HCT116 (cell line): Measurements from ENCODE around the gene CA6. TPM values are rescaled to one million over a fixed set of nuclear protein-coding genes. Genes with fewer than 3 reads are reported as not detected.

ENCODE experiments used
- ATAC-seq: fragments of 200-7000 bp; cut with Tn5 transposase; 2 replicates; pipeline ENCODE4 v1.9.1; 2020; ENCODE audit warnings: mild to moderate bottlenecking, moderate library complexity
- BruUV-seq: library from RNA; stranded (reverse); fragments of 400-500 nt; replicated peaks from 2 replicates; lab custom pipeline; 2021; lab: Mats Ljungman, UMichigan
- CTCF ChIA-PET: fragments of 300-600 bp; sonication (Branson Sonifier 250); formaldehyde crosslinking; loops from one replicate; lab custom pipeline; 2021; ENCODE audit warnings: antibody characterized with exemption; lab: Charles Lee
- POLR2A ChIA-PET: fragments of 300-600, 350-600 bp; sonication (Branson Sonifier 250); formaldehyde crosslinking; loops from one replicate; lab custom pipeline; 2021; ENCODE audit warnings: antibody characterized with exemption; lab: Charles Lee
- RAD21 ChIA-PET, 2 experiments: fragments of 300-600 bp; sonication (Branson Sonifier 250); formaldehyde crosslinking; loops; one replicate each; lab custom pipeline; 2023; ENCODE audit warnings: low total read pairs in 2 of 2; ENCODE audit not compliant: uncharacterized antibody in 2 of 2, unreplicated experiment in 2 of 2, low non-redundant PET in 1 of 2; lab: Charles Lee
- DNase-seq: peaks from one replicate; pipeline ENCODE4 v3.0.0-alpha.2; 2010; ENCODE audit warnings: low read depth, low spot score
- H2AFZ ChIP-seq: fragments of 200-600 bp; shearing (Covaris generic), sonication (generic); 2 replicates; pipeline ENCODE4 v1.6.1; 2017; ENCODE audit warnings: low read depth, mixed run types, mixed read lengths, antibody characterized with exemption, low read length; ENCODE audit not compliant: poor library complexity, severe bottlenecking
- H3K27ac ChIP-seq: 2 replicates; pipeline ENCODE4 v1.5.1; 2012; ENCODE audit warnings: low read depth, low read length
- H3K27me3 ChIP-seq: fragments of 200-600 bp; sonication (generic); 2 replicates; pipeline ENCODE4 v1.6.1; 2016; ENCODE audit warnings: mixed run types, low read length, mixed read lengths; ENCODE audit not compliant: insufficient read depth
- H3K36me3 ChIP-seq, 2 experiments: fragments of 200-500 bp in 1 of 2; fragments of 200-600 bp in 1 of 2; sonication (Bioruptor generic) in 1 of 2; sonication (generic) in 1 of 2; 2 replicates each; pipeline versions ENCODE4 v1.5.1 to v1.6.1; 2014 to 2016; ENCODE audit warnings: low read length in 2 of 2, inconsistent platforms in 1 of 2, mixed read lengths in 1 of 2, mixed run types in 1 of 2; ENCODE audit not compliant: insufficient read depth in 2 of 2, control insufficient read depth in 1 of 2
- H3K4me1 ChIP-seq, 2 experiments: fragments of 200-600 bp in 1 of 2; sonication (generic) in 1 of 2; 2 replicates each; pipeline versions ENCODE4 v1.5.1 to v1.6.1; 2012 to 2017; ENCODE audit warnings: low read length in 2 of 2, inconsistent platforms in 1 of 2, mild to moderate bottlenecking in 1 of 2, mixed read lengths in 1 of 2, mixed run types in 1 of 2, moderate library complexity in 1 of 2; ENCODE audit not compliant: insufficient read depth in 2 of 2, control insufficient read depth in 1 of 2
- H3K4me2 ChIP-seq: fragments of 200-600 bp; sonication (generic); 2 replicates; pipeline ENCODE4 v1.6.1; 2017; ENCODE audit warnings: mixed run types, low read length, mixed read lengths
- H3K4me3 ChIP-seq, 2 experiments: fragments of 200-600 bp in 1 of 2; sonication (generic) in 1 of 2; replicated peaks in 1 of 2; 2 replicates each; pipeline ENCODE4 v1.5.1; 2011 to 2016; ENCODE audit warnings: low read length in 2 of 2, control low read depth in 1 of 2, low read depth in 1 of 2, mild to moderate bottlenecking in 1 of 2, mixed read lengths in 1 of 2, mixed run types in 1 of 2
- H3K79me2 ChIP-seq: fragments of 200-600 bp; sonication (generic); 2 replicates; pipeline ENCODE4 v1.6.1; 2017; ENCODE audit warnings: mild to moderate bottlenecking, mixed run types, low read length, moderate library complexity, mixed read lengths; ENCODE audit not compliant: insufficient read depth
- H3K9ac ChIP-seq: fragments of 200-600 bp; sonication (generic); 2 replicates; pipeline ENCODE4 v1.6.1; 2016; ENCODE audit warnings: low read length, mixed read lengths
- H3K9me2 ChIP-seq: fragments of 200-600 bp; sonication (generic), shearing (Covaris generic); 2 replicates; pipeline ENCODE4 v1.6.1; 2017; ENCODE audit warnings: mixed run types, mild to moderate bottlenecking, moderate library complexity; ENCODE audit not compliant: insufficient read depth
- H3K9me3 ChIP-seq, 2 experiments: fragments of 200-500 bp in 1 of 2; fragments of 200-600 bp in 1 of 2; sonication (Bioruptor generic) in 1 of 2; sonication (generic) in 1 of 2; 2 replicates each; pipeline ENCODE4 v1.6.1; 2014 to 2017; ENCODE audit warnings: low read length in 2 of 2, mixed read lengths in 2 of 2, inconsistent platforms in 1 of 2, low read depth in 1 of 2, mild to moderate bottlenecking in 1 of 2, mixed run types in 1 of 2, moderate library complexity in 1 of 2; ENCODE audit not compliant: control insufficient read depth in 1 of 2, insufficient read depth in 1 of 2
- H4K20me1 ChIP-seq: fragments of 200-600 bp; sonication (generic), shearing (Covaris generic); 2 replicates; pipeline ENCODE4 v1.6.1; 2017; ENCODE audit warnings: mixed run types, mild to moderate bottlenecking, moderate library complexity; ENCODE audit not compliant: insufficient read depth
- CBX3 ChIP-seq: IDR thresholded peaks from 2 replicates; pipeline ENCODE4 v1.6.1; 2012; ENCODE audit warnings: low read depth
- REST ChIP-seq: IDR thresholded peaks from 2 replicates; pipeline ENCODE4 v1.6.1; 2012; ENCODE audit warnings: low read depth
- TCF7L2 ChIP-seq: IDR thresholded peaks from 2 replicates; pipeline ENCODE4 v1.7.0; 2011; ENCODE audit warnings: borderline replicate concordance, inconsistent platforms; ENCODE audit not compliant: insufficient read depth, insufficient read length; ENCODE audit errors: extremely low read depth
- YY1 ChIP-seq: IDR thresholded peaks from 2 replicates; pipeline ENCODE4 v1.6.1; 2011; ENCODE audit warnings: low read length, low read depth, moderate library complexity, mild to moderate bottlenecking; ENCODE audit not compliant: insufficient replicate concordance; ENCODE audit errors: extremely low read depth
- intact Hi-C: fragments of 100-400 bp; cut with micrococcal nuclease; formaldehyde crosslinking; loops from 2 replicates; pipeline ENCODE4 v1.10.0; 2022
- total RNA-seq: library from RNA; stranded (reverse); gene quantifications from one replicate; pipeline ENCODE4 v1.2.1, GENCODE V29; 2021; ENCODE audit not compliant: unreplicated experiment
- TF ChIP-seq, protein P1 (sequence below): IDR thresholded peaks from 2 replicates; pipeline ENCODE4 v1.6.1; 2012

The CA6 gene
- total RNA-seq, 1 experiment from 2014 or later = not detected

- no peak for TF ChIP-seq TCF7L2
- no peak for TF ChIP-seq REST
- no peak for TF ChIP-seq YY1
- BruUV-seq = no TSS peak
- Histone ChIP-seq H3K9ac (no peak overlapping the region), H4K20me1 (no peaks in the 10 kb centered on the region), H3K4me2 (no peak overlapping the region), H3K9me3 (no peaks in the 10 kb centered on the region), H3K4me3 (no peak overlapping the region), H3K27ac (no peak overlapping the region), H3K9me2 (no peaks in the 10 kb centered on the region), H2AFZ (no peak overlapping the region), H3K27me3 (no peaks in the 10 kb centered on the region), H3K79me2 (no peaks in the 10 kb centered on the region), H3K36me3 (no peaks in the 10 kb centered on the region), H3K4me1 (no peaks in the 10 kb centered on the region; a peak in 1 of 4 replicates)
- DNase-seq (no peak), ATAC-seq (no peak)
- ChIA-PET CTCF (interaction anchor here (0.8 kb wide), 1 partner anchor 28 kb away, joined by 4 read pairs; no protein-coding TSS in a partner anchor), RAD21 (no interaction called here), POLR2A (no interaction called here)
- intact Hi-C loops = no loop called here
Observed at GRCh38 chr1:8976896-8977450, 31.3 kb downstream of the CA6 start.

DNA sequence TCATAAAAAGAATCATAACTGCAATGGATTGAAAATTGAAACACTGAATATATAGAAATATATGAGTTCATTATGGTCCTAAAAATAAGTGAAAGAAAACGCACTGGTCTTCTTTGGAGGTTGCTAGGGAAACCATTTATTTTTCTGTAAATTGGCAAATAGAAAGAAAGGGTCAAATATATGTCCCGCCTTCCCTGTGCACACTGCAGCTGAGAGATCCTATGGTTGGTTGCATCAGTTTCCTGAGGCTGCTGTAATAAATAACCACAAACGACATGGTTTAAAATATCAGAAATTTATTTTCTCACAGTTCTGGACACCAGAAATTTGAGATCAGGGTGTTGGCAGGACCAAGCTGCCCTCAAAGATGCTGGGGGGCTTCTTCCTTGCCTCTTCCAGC lies 35.0 kb downstream of the CA6 start:
- ChIA-PET CTCF (no interaction called here), RAD21 (no interaction called here), POLR2A (no interaction called here)
- no peak overlapping the region for H3K4me2 ChIP-seq
- H4K20me1 ChIP-seq = no peaks in the 10 kb centered on the region
- H3K27me3 ChIP-seq = no peaks in the 10 kb centered on the region
- H2AFZ ChIP-seq = no peak overlapping the region
- H3K79me2 ChIP-seq = no peaks in the 10 kb centered on the region
- BruUV-seq = no TSS peak
- TF ChIP-seq, protein P1, sequence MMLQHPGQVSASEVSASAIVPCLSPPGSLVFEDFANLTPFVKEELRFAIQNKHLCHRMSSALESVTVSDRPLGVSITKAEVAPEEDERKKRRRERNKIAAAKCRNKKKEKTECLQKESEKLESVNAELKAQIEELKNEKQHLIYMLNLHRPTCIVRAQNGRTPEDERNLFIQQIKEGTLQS = no peak
- TF ChIP-seq CBX3 = 0 out of 2 replicates have a peak, but pooled peaks have one; percentile 19
- no peak overlapping the region for H3K27ac ChIP-seq
- ATAC-seq = no peak
- no peaks in the 10 kb centered on the region for H3K36me3 ChIP-seq
- H3K9me2 ChIP-seq = no peaks in the 10 kb centered on the region
- no peak for DNase-seq
- peaks cover 4 to 20% of the 10 kb centered on the region in 2 experiments for H3K4me1 ChIP-seq
- no peak overlapping the region for H3K4me3 ChIP-seq
- intact Hi-C loops = no loop called here
- no peak overlapping the region for H3K9ac ChIP-seq
- no peaks in the 10 kb centered on the region for H3K9me3 ChIP-seq
